ENCODE data around the gene IL10RB. TPM values are rescaled to one million over a fixed set of nuclear protein-coding genes. Genes with fewer than 3 reads are reported as not detected.

Gene IL10RB
- total and polyA plus RNA-seq, 2 of the 4 experiments (the other 2 are of a cell fraction): 20.1 to 45.2 TPM

DNA sequence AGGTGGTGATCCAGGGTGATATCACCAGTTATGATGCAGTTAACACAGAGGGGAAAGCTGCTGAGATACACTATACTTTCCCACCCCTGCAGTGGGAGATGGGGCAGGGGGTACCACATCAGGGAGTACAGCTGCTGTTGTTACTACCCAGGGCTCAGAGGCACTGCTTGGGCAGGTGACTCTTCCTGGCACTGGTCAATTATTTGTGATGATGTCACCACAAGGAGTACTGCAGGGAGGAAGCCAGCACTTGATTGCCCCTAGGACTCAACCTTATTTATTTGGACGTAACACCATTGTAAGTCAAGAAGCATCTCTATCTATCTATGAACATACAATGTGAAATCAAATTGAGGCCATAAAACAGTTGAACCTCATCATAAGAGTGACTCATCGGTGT lies 68.7 kb downstream of the IL10RB start:
- Histone ChIP-seq H3K23ac (ENCODE audit: low read depth, low read length) (no peak overlapping the region), H2AFZ (replicated peaks; ENCODE audit: low read length, poor library complexity) (no peak overlapping the region), H3K27me3 (ENCODE audit: control insufficient read depth, insufficient read depth, low read length) (no peaks in the 10 kb centered on the region), H3K9ac (ENCODE audit: low read depth, low read length) (no peak overlapping the region), H3K4me1 (ENCODE audit: control insufficient read depth, insufficient read depth, low read length) (peaks cover 1% of the 10 kb centered on the region; the same call in 1 of the 2 replicates), H3K9me1 (ENCODE audit: insufficient read depth, low read length) (peaks cover 8% of the 10 kb centered on the region; the same call in 1 of the 2 replicates), H4K8ac (ENCODE audit: low read depth in 2 of 2, low read length in 2 of 2) (no peak overlapping the region), H2BK15ac (ENCODE audit: low read depth, low read length) (no peak overlapping the region), H3K4me2 (ENCODE audit: low read depth, low read length) (no peak overlapping the region), H3K27ac (ENCODE audit: insufficient read depth, low read length) (no peak overlapping the region), H3K79me1 (ENCODE audit: low read depth in 1 of 2, low read length in 2 of 2) (peaks cover 36% of the 10 kb centered on the region in 2 experiments), H3K56ac (ENCODE audit: extremely low read depth, insufficient read depth, low read length) (no peak overlapping the region), H3K9me3 (ENCODE audit: control insufficient read depth, insufficient read depth, low read length) (0 out of 2 replicates have a peak, but pooled peaks cover 2% of the 10 kb centered on the region), H3K18ac (ENCODE audit: low read depth, low read length) (no peak overlapping the region), H3K4ac (ENCODE audit: low read depth, low read length) (no peak overlapping the region), H2BK5ac (ENCODE audit: low read depth, low read length, poor library complexity, severe bottlenecking) (no peak overlapping the region), H3K36me3 (ENCODE audit: control insufficient read depth, insufficient read depth, low read length) (peaks cover 12% of the 10 kb centered on the region), H2BK20ac (ENCODE audit: low read depth, low read length) (no peak overlapping the region), H2AK5ac (ENCODE audit: low read depth, low read length) (no peak overlapping the region), H2AK9ac (replicated peaks; ENCODE audit: low read depth, low read length, poor library complexity) (no peak overlapping the region), H3K4me3 (ENCODE audit: insufficient read depth, low read depth, low read length) (no peak overlapping the region), H2BK120ac (ENCODE audit: low read depth, low read length) (no peak overlapping the region), H4K5ac (ENCODE audit: low read depth, low read length) (no peak overlapping the region), H3K14ac (replicated peaks; ENCODE audit: low read depth, low read length) (no peak overlapping the region), H4K20me1 (ENCODE audit: insufficient read depth, low read length) (peaks cover 8% of the 10 kb centered on the region), H4K91ac (ENCODE audit: insufficient read depth, low read depth, low read length) (no peak overlapping the region)
- TF ChIP-seq RFX5 (IDR thresholded peaks at IDR 0.05; ENCODE audit: low read depth, low read length): no peak
- TF ChIP-seq RAD21 (IDR thresholded peaks at IDR 0.05; ENCODE audit: low read length): no peak
- TF ChIP-seq CHD1 (IDR thresholded peaks at IDR 0.05; ENCODE audit: low read depth, low read length): no peak
- TF ChIP-seq MXI1 (IDR thresholded peaks at IDR 0.05; ENCODE audit: borderline replicate concordance, low read depth, low read length): no peak
- no peak for TF ChIP-seq MAFK (IDR thresholded peaks at IDR 0.05; ENCODE audit: low read depth, low read length)
- TF ChIP-seq POLR2A (IDR thresholded peaks at IDR 0.05; ENCODE audit: low read depth, low read length): no peak
- TF ChIP-seq CEBPB (IDR thresholded peaks at IDR 0.05; ENCODE audit: low read depth, low read length): no peak
- TF ChIP-seq RCOR1 (IDR thresholded peaks at IDR 0.05; ENCODE audit: insufficient replicate concordance, low read length): no peak
- no peak for TF ChIP-seq CTCF (conservative IDR thresholded peaks at IDR 0.05; ENCODE audit: low read depth, low read length)
- TF ChIP-seq ELK1 (IDR thresholded peaks at IDR 0.05; ENCODE audit: borderline replicate concordance, low read depth, low read length): no peak
- TF ChIP-seq FOS (IDR thresholded peaks at IDR 0.05; ENCODE audit: low read depth, low read length): no peak
- no peak for TF ChIP-seq NFE2L2 (IDR thresholded peaks at IDR 0.05; ENCODE audit: low read depth, low read length)
- no TSS peak for BruUV-seq (replicated peaks)
- no peak for ATAC-seq (ENCODE audit: low read depth)
- POLR2A ChIA-PET (ENCODE audit: unreplicated experiment): no interaction called here
- DNase-seq: no peak
- in situ Hi-C loops (cut with MboI; ENCODE audit: low sequenced_read_pairs) (no loop called here), intact Hi-C loops (cut with micrococcal nuclease) (loop anchor here (5.0 kb wide), 1 partner anchor 37 kb away; no protein-coding TSS in a partner anchor), dilution Hi-C loops (cut with HindIII; ENCODE audit: low sequenced_read_pairs, unreplicated experiment) (no loop called here)
- CTCF ChIA-PET: interaction anchor here (0.6 kb wide), 1 partner anchor 110 kb away, joined by 3 read pairs; no protein-coding TSS in a partner anchor
- WGBS, 2 experiments (ENCODE audit: extremely low coverage in 2 of 2, insufficient read length in 1 of 2): no CpG with 5 or more reads among the region's 2 CpGs

All from IMR-90 (cell line).